Activated CD4-positive, alpha-beta T cell treated with anti-CD3 and anti-CD28 coated beads, Interleukin-2, amount 50 U/mL, for 24 hours (primary cell): ENCODE results near the gene MAP4K3.

Source experiments
- DNase-seq, 2 donors: peaks; one replicate each; pipeline ENCODE4 v3.0.0-alpha.2; 2020; ENCODE audit warnings: low read depth in 1 of 2, low spot score in 1 of 2

MAP4K3 gene

DNA sequence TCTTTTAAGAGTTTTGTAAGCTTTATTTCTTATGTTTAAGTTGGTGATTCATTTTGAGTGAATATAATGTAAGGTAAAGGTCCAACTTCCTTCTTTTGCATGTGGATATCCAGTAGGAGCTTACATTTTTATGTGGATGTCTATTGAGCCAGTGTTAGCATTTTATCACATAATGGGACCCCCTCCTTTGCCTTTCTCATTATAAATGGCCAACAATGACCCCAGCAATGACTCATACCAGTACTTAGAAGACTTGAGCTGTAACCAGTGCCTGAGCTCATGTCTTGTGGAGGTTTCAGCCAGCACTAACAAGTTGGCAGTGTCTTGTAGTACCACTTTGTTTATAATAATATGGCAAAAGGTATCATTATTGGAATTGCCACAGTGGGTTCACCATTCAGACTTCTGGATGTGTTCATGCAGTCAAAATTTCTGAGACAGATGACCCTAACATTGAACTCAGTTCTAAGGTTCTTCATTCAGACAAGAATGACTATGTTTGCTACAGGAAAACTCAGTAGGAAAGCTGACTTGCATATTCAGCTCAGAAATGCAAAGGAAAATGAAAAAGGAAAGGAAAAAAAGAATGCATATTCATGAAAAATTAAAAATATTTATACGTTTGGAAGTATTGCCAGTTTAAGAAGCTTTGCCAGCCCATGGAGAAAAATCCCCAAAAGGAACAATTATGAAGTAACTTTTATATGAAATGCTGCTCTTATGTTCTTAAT is 234.3 kb downstream of the MAP4K3 start:
- no peak for DNase-seq
